Measurements from ENCODE around the gene F10. TPM values are rescaled to one million over a fixed set of nuclear protein-coding genes. Genes with fewer than 3 reads are reported as not detected.

F10 gene
- total and polyA plus RNA-seq, 2 of the 13 experiments (the other 11 are each of a cell fraction or from before 2014, with no cell fraction given) = 58.4 to 237 TPM

DNA sequence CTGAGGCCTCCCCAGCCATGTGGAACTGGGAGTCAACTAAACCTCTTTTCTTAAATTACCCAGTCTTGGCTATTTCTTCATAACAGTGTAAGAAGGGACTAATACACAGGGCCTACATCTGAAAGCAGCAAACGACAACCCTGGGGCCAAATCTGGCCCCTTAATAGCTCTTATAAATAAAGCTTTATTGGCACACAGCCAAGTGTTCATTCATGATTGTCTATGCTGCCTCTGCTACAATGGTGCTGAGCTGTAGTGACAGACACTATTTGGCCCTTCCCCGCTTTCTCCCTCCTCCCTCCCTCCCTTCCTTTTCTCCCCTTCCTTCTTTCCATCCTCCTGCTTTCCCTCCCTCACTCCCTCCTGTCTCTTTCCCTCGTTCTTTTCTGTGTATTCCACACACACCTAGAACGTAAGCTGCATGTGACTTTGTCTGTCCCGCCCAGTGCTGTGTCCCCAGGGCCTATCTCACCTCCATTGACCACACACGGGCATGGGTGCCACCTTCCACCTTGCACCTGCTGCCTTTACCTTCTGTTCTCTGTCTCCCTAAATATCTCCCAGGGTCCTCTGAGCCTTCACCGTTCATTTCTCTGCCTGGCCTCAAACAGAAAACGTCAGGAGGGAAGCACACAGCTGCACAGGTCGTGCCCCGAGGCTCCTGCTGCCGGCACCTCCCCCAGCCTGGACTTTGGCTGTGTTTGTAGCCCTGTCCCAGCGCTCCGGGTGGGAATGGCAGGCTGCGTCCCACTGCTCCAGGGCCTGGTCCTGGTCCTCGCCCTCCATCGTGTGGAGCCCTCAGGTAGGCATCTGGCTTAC, 35.5 kb downstream of the F10 start, which contains the start of gene PROZ (continued):
- TF ChIP-seq MAZ (IDR thresholded peaks at IDR 0.05; ENCODE audit: borderline replicate concordance, low read depth, low read length) (no peak), MAZ (CRISPR knock-in tag; IDR thresholded peaks at IDR 0.05; ENCODE audit: low read depth) (peak; percentile 59; the same call in 1 of the 2 replicates), ZNF513 (CRISPR knock-in tag; conservative IDR thresholded peaks at IDR 0.05) (no peak), ISX (CRISPR knock-in tag; conservative IDR thresholded peaks at IDR 0.05) (no peak), BRCA1 (CRISPR knock-in tag; IDR thresholded peaks at IDR 0.05) (no peak), ZNF143 (CRISPR knock-in tag; IDR thresholded peaks at IDR 0.05) (peak; percentile 67), SMAD9 (CRISPR knock-in tag; IDR thresholded peaks at IDR 0.05) (0 out of 2 replicates have a peak, but pooled peaks have one; percentile 22), HNRNPL (IDR thresholded peaks at IDR 0.05; ENCODE audit: low read depth, low read length) (0 out of 2 replicates have a peak, but pooled peaks have one; percentile 30), PLRG1 (conservative IDR thresholded peaks at IDR 0.05) (no peak), ZBTB38 (CRISPR knock-in tag; IDR thresholded peaks at IDR 0.05) (peak; percentile 87), ZNF703 (CRISPR knock-in tag; IDR thresholded peaks at IDR 0.05; ENCODE audit: borderline replicate concordance) (no peak), ISL2 (CRISPR knock-in tag; IDR thresholded peaks at IDR 0.05) (no peak), ZNF761 (CRISPR knock-in tag; conservative IDR thresholded peaks at IDR 0.05) (peak; percentile 48; the same call in 1 of the 2 replicates), CREB1 (IDR thresholded peaks at IDR 0.05) (no peak), CREB1 (CRISPR knock-in tag; IDR thresholded peaks at IDR 0.05) (no peak), REXO4 (CRISPR knock-in tag; IDR thresholded peaks at IDR 0.05; ENCODE audit: borderline replicate concordance) (no peak), FOSL1 (CRISPR knock-in tag; IDR thresholded peaks at IDR 0.05; ENCODE audit: borderline replicate concordance) (no peak), ZNF569 (CRISPR knock-in tag; IDR thresholded peaks at IDR 0.05; ENCODE audit: borderline replicate concordance) (no peak), PHF20 (CRISPR knock-in tag; IDR thresholded peaks at IDR 0.05) (no peak), ATM (IDR thresholded peaks at IDR 0.05; ENCODE audit: borderline replicate concordance) (no peak), RNF2 (conservative IDR thresholded peaks at IDR 0.05; ENCODE audit: low read depth) (0 out of 2 replicates have a peak, but pooled peaks have one; percentile 62)
- TF ChIP-seq, protein P1, sequence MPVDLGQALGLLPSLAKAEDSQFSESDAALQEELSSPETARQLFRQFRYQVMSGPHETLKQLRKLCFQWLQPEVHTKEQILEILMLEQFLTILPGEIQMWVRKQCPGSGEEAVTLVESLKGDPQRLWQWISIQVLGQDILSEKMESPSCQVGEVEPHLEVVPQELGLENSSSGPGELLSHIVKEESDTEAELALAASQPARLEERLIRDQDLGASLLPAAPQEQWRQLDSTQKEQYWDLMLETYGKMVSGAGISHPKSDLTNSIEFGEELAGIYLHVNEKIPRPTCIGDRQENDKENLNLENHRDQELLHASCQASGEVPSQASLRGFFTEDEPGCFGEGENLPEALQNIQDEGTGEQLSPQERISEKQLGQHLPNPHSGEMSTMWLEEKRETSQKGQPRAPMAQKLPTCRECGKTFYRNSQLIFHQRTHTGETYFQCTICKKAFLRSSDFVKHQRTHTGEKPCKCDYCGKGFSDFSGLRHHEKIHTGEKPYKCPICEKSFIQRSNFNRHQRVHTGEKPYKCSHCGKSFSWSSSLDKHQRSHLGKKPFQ (CRISPR knock-in tag; IDR thresholded peaks at IDR 0.05; ENCODE audit: insufficient replicate concordance) = no peak
- TF ChIP-seq, protein P2, sequence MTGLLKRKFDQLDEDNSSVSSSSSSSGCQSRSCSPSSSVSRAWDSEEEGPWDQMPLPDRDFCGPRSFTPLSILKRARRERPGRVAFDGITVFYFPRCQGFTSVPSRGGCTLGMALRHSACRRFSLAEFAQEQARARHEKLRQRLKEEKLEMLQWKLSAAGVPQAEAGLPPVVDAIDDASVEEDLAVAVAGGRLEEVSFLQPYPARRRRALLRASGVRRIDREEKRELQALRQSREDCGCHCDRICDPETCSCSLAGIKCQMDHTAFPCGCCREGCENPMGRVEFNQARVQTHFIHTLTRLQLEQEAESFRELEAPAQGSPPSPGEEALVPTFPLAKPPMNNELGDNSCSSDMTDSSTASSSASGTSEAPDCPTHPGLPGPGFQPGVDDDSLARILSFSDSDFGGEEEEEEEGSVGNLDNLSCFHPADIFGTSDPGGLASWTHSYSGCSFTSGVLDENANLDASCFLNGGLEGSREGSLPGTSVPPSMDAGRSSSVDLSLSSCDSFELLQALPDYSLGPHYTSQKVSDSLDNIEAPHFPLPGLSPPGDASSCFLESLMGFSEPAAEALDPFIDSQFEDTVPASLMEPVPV (CRISPR knock-in tag; IDR thresholded peaks at IDR 0.05) = 0 out of 2 replicates have a peak, but pooled peaks have one; percentile 15
- TF ChIP-seq, protein P3, sequence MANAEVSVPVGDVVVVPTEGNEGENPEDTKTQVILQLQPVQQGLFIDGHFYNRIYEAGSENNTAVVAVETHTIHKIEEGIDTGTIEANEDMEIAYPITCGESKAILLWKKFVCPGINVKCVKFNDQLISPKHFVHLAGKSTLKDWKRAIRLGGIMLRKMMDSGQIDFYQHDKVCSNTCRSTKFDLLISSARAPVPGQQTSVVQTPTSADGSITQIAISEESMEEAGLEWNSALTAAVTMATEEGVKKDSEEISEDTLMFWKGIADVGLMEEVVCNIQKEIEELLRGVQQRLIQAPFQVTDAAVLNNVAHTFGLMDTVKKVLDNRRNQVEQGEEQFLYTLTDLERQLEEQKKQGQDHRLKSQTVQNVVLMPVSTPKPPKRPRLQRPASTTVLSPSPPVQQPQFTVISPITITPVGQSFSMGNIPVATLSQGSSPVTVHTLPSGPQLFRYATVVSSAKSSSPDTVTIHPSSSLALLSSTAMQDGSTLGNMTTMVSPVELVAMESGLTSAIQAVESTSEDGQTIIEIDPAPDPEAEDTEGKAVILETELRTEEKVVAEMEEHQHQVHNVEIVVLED (CRISPR knock-in tag; IDR thresholded peaks at IDR 0.05; ENCODE audit: borderline replicate concordance) = 0 out of 2 replicates have a peak, but pooled peaks have one; percentile 55
